H9 (cell line): Measurements from ENCODE around the gene ANKRD2. TPM values are rescaled to one million over a fixed set of nuclear protein-coding genes. Genes with fewer than 3 reads are reported as not detected.

Experiments used
- DNase-seq: peaks from one replicate; pipeline ENCODE4 v3.0.0-alpha.2; 2017
- H2AFZ ChIP-seq: one replicate; pipeline ENCODE4 v1.6.1; 2013; ENCODE audit warnings: mild to moderate bottlenecking, low read length, control low read depth, moderate library complexity
- H2AK5ac ChIP-seq: 2 replicates; pipeline ENCODE4 v1.6.1; 2013; ENCODE audit warnings: low read length, control low read depth, mixed read lengths; ENCODE audit not compliant: insufficient read length
- H2BK120ac ChIP-seq: one replicate; pipeline ENCODE4 v1.6.1; 2013; ENCODE audit warnings: low read depth, mild to moderate bottlenecking, low read length, control low read depth, inconsistent platforms; ENCODE audit not compliant: poor library complexity, severe bottlenecking
- H2BK12ac ChIP-seq: 2 replicates; pipeline ENCODE4 v1.6.1; 2013; ENCODE audit warnings: low read length, control low read depth, mixed read lengths, low read depth; ENCODE audit not compliant: insufficient read length
- H2BK15ac ChIP-seq: 2 replicates; pipeline ENCODE4 v1.6.1; 2013; ENCODE audit warnings: low read depth, low read length, control low read depth
- H2BK20ac ChIP-seq: one replicate; pipeline ENCODE4 v1.6.1; 2013; ENCODE audit warnings: low read depth, mild to moderate bottlenecking, low read length, control low read depth, inconsistent platforms; ENCODE audit not compliant: poor library complexity, severe bottlenecking
- H2BK5ac ChIP-seq: 2 replicates; pipeline ENCODE4 v1.6.1; 2013; ENCODE audit warnings: low read length, control low read depth, mixed read lengths; ENCODE audit not compliant: insufficient read length
- H3K14ac ChIP-seq: 2 replicates; pipeline ENCODE4 v1.6.1; 2013; ENCODE audit warnings: low read length, control low read depth; ENCODE audit not compliant: insufficient read depth
- H3K18ac ChIP-seq: 2 replicates; pipeline ENCODE4 v1.6.1; 2013; ENCODE audit warnings: low read depth, mild to moderate bottlenecking, mixed read lengths, low read length, control low read depth; ENCODE audit not compliant: insufficient read length
- H3K23ac ChIP-seq: 2 replicates; pipeline ENCODE4 v1.6.1; 2013; ENCODE audit warnings: low read length, control low read depth, mixed read lengths, low read depth; ENCODE audit not compliant: insufficient read length
- H3K23me2 ChIP-seq: 2 replicates; pipeline ENCODE4 v1.6.1; 2013; ENCODE audit warnings: low read depth, mild to moderate bottlenecking, mixed read lengths, low read length, control low read depth; ENCODE audit not compliant: insufficient read length, poor library complexity, severe bottlenecking
- H3K27ac ChIP-seq: 2 replicates; pipeline ENCODE4 v1.5.1; 2013; ENCODE audit warnings: low read length, control low read depth, mixed read lengths, low read depth; ENCODE audit not compliant: insufficient read length
- H3K27me3 ChIP-seq: 2 replicates; pipeline ENCODE4 v1.6.1; 2013; ENCODE audit warnings: low read length, control low read depth, inconsistent platforms; ENCODE audit not compliant: insufficient read depth
- H3K4ac ChIP-seq: 2 replicates; pipeline ENCODE4 v1.6.1; 2013; ENCODE audit warnings: low read depth, mild to moderate bottlenecking, control low read depth, inconsistent platforms, low read length, moderate library complexity
- H3K4me1 ChIP-seq: 2 replicates; pipeline ENCODE4 v1.6.1; 2013; ENCODE audit warnings: low read length, control low read depth, inconsistent platforms; ENCODE audit not compliant: insufficient read depth
- H3K4me2 ChIP-seq: 2 replicates; pipeline ENCODE4 v1.6.1; 2013; ENCODE audit warnings: low read length, control low read depth, mixed read lengths; ENCODE audit not compliant: insufficient read length, insufficient read depth
- H3K56ac ChIP-seq: 2 replicates; pipeline ENCODE4 v1.6.1; 2013; ENCODE audit warnings: low read depth, mild to moderate bottlenecking, mixed read lengths, low read length, control low read depth; ENCODE audit not compliant: insufficient read length
- H3K79me1 ChIP-seq: 2 replicates; pipeline ENCODE4 v1.6.1; 2013; ENCODE audit warnings: low read depth, mild to moderate bottlenecking, moderate library complexity, low read length, control low read depth, inconsistent platforms; ENCODE audit not compliant: insufficient read depth, poor library complexity, severe bottlenecking
- H3K79me2 ChIP-seq: 2 replicates; pipeline ENCODE4 v1.6.1; 2013; ENCODE audit warnings: low read length, control low read depth, inconsistent platforms; ENCODE audit not compliant: insufficient read depth
- H3K9ac ChIP-seq: 2 replicates; pipeline ENCODE4 v1.6.1; 2013; ENCODE audit warnings: low read length, control low read depth, mixed read lengths; ENCODE audit not compliant: insufficient read length; ENCODE audit errors: extremely low read depth
- H3K9me3 ChIP-seq: one replicate; pipeline ENCODE4 v1.6.1; 2013; ENCODE audit warnings: low read depth, low read length, inconsistent platforms; ENCODE audit not compliant: control insufficient read depth
- H3T11ph ChIP-seq: one replicate; pipeline ENCODE4 v1.6.1; 2013; ENCODE audit warnings: mild to moderate bottlenecking, low read length, control low read depth, inconsistent platforms
- H4K20me1 ChIP-seq: one replicate; pipeline ENCODE4 v1.6.1; 2013; ENCODE audit not compliant: control insufficient read depth, insufficient read length, insufficient read depth
- H4K5ac ChIP-seq: 2 replicates; pipeline ENCODE4 v1.6.1; 2013; ENCODE audit warnings: low read depth, mild to moderate bottlenecking, mixed read lengths, low read length, control low read depth; ENCODE audit not compliant: insufficient read length
- H4K8ac ChIP-seq: replicated peaks from 2 replicates; pipeline ENCODE4 v1.6.1; 2013; ENCODE audit warnings: low read length, control low read depth, mixed read lengths, low read depth; ENCODE audit not compliant: insufficient read length
- H4K91ac ChIP-seq: 2 replicates; pipeline ENCODE4 v1.6.1; 2013; ENCODE audit warnings: low read depth, mild to moderate bottlenecking, moderate library complexity, mixed read lengths, low read length, control low read depth; ENCODE audit not compliant: insufficient read length
- H3K27ac Mint-ChIP-seq, 3 experiments: 2 replicates in 2 of 3; 3 replicates in 1 of 3; pipeline ENCODE4 v1.8.0; 2020 to 2021; ENCODE audit warnings: mixed read lengths in 3 of 3, mild to moderate bottlenecking in 1 of 3, moderate library complexity in 1 of 3
- H3K27me3 Mint-ChIP-seq: 2 replicates; pipeline ENCODE4 v1.8.0; 2021; ENCODE audit warnings: low read depth, mild to moderate bottlenecking, moderate library complexity, mixed read lengths
- H3K36me3 Mint-ChIP-seq, 3 experiments: 2 replicates in 2 of 3; 3 replicates in 1 of 3; pipeline ENCODE4 v1.8.0; 2020 to 2021; ENCODE audit warnings: low read depth in 3 of 3, mixed read lengths in 3 of 3; ENCODE audit not compliant: insufficient read depth in 1 of 3
- H3K4me1 Mint-ChIP-seq, 2 experiments: 2 replicates each; pipeline ENCODE4 v1.8.0; 2020; ENCODE audit warnings: mixed read lengths in 2 of 2
- H3K4me3 Mint-ChIP-seq, 2 experiments: 2 replicates in 1 of 2; 3 replicates in 1 of 2; pipeline ENCODE4 v1.8.0; 2020 to 2021; ENCODE audit warnings: mild to moderate bottlenecking in 2 of 2, mixed read lengths in 2 of 2, moderate library complexity in 1 of 2
- H3K9me3 Mint-ChIP-seq, 2 experiments: 2 replicates in 1 of 2; 3 replicates in 1 of 2; pipeline ENCODE4 v1.8.0; 2020; ENCODE audit warnings: mild to moderate bottlenecking in 2 of 2, mixed read lengths in 2 of 2, moderate library complexity in 1 of 2
- WGBS: extraction: QIAGEN DNeasy Blood & Tissue Kit; methylation state at CpG from one replicate; pipeline ENCODE4 v1.1.7; 2013; ENCODE audit warnings: missing lambda C conversion rate, low lambda C conversion rate, mixed read lengths; ENCODE audit not compliant: insufficient read length; ENCODE audit errors: extremely low coverage; 5-methylcytosine and 5-hydroxymethylcytosine counted together
- total RNA-seq: library from RNA; stranded (reverse); gene quantifications from 2 replicates; pipeline ENCODE4 v1.2.1, GENCODE V29; 2021
- TF ChIP-seq, protein P1 (sequence below): fragments of 200-600 bp; sonication (generic); conservative IDR thresholded peaks from 3 replicates; pipeline ENCODE4 v1.8.0; 2021; ENCODE audit warnings: antibody characterized with exemption, mild to moderate bottlenecking

The ANKRD2 gene
- total RNA-seq, 1 experiment from 2014 or later = not detected

DNA sequence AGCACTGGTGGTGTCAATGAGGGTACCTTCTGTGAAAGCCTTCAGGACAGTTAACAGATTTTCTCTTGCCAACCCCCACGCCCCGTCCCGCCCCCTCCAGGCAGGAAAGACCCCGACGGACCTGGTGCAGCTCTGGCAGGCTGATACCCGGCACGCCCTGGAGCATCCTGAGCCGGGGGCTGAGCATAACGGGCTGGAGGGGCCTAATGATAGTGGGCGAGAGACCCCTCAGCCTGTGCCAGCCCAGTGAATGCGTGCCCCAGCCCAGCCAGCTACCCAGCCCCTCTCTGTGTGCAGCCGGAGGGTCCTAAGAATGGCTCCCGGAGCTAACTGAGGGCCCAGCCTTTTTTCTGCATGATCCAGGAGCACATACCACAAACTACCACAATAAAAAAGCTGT is 10.9 kb downstream of the ANKRD2 start:
- H2BK120ac ChIP-seq = no peak overlapping the region
- no peaks in the 10 kb centered on the region for H3K79me1 ChIP-seq
- no peak overlapping the region for H3K9ac ChIP-seq
- no peak overlapping the region for H4K91ac ChIP-seq
- no peak overlapping the region for H3T11ph ChIP-seq
- Mint-ChIP-seq H3K27me3 (peaks cover 2% of the 10 kb centered on the region; the same call in 1 of the 2 replicates), H3K4me3 (no peak overlapping the region), H3K36me3 (no peaks in the 10 kb centered on the region), H3K27ac (no peak overlapping the region), H3K9me3 (no peaks in the 10 kb centered on the region), H3K4me1 (peaks cover 3 to 13% of the 10 kb centered on the region in 2 experiments; a peak in 3 of 4 replicates)
- H3K9me3 ChIP-seq = no peaks in the 10 kb centered on the region
- no peak overlapping the region for H2AFZ ChIP-seq
- H3K4me1 ChIP-seq = no peaks in the 10 kb centered on the region
- no peak overlapping the region for H4K5ac ChIP-seq
- TF ChIP-seq, protein P1, sequence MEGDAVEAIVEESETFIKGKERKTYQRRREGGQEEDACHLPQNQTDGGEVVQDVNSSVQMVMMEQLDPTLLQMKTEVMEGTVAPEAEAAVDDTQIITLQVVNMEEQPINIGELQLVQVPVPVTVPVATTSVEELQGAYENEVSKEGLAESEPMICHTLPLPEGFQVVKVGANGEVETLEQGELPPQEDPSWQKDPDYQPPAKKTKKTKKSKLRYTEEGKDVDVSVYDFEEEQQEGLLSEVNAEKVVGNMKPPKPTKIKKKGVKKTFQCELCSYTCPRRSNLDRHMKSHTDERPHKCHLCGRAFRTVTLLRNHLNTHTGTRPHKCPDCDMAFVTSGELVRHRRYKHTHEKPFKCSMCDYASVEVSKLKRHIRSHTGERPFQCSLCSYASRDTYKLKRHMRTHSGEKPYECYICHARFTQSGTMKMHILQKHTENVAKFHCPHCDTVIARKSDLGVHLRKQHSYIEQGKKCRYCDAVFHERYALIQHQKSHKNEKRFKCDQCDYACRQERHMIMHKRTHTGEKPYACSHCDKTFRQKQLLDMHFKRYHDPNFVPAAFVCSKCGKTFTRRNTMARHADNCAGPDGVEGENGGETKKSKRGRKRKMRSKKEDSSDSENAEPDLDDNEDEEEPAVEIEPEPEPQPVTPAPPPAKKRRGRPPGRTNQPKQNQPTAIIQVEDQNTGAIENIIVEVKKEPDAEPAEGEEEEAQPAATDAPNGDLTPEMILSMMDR = no peak
- no peak overlapping the region for H2BK20ac ChIP-seq
- no peak overlapping the region for H4K8ac ChIP-seq
- H3K23me2 ChIP-seq = no peaks in the 10 kb centered on the region
- H3K18ac ChIP-seq = no peak overlapping the region
- no peak overlapping the region for H2BK12ac ChIP-seq
- DNase-seq = no peak
- no peak overlapping the region for H3K56ac ChIP-seq
- no peak overlapping the region for H3K27ac ChIP-seq
- H3K27me3 ChIP-seq = no peaks in the 10 kb centered on the region
- no peaks in the 10 kb centered on the region for H3K79me2 ChIP-seq
- no peaks in the 10 kb centered on the region for H4K20me1 ChIP-seq
- no peak overlapping the region for H3K23ac ChIP-seq
- H2BK5ac ChIP-seq = no peak overlapping the region
- no peak overlapping the region for H2AK5ac ChIP-seq
- H2BK15ac ChIP-seq = no peak overlapping the region
- no peak overlapping the region for H3K14ac ChIP-seq
- H3K4me2 ChIP-seq = no peak overlapping the region
- H3K4ac ChIP-seq = no peak overlapping the region
- no CpG with 5 or more reads among the region's 13 CpGs for WGBS
